ENCODE results near the gene CEP135.
"Not testable (repeated sequence)": the region's sequence is repeated elsewhere in the genome, so short reads cannot be mapped to it uniquely, and the experiment has no call there.

CEP135 gene

DNA sequence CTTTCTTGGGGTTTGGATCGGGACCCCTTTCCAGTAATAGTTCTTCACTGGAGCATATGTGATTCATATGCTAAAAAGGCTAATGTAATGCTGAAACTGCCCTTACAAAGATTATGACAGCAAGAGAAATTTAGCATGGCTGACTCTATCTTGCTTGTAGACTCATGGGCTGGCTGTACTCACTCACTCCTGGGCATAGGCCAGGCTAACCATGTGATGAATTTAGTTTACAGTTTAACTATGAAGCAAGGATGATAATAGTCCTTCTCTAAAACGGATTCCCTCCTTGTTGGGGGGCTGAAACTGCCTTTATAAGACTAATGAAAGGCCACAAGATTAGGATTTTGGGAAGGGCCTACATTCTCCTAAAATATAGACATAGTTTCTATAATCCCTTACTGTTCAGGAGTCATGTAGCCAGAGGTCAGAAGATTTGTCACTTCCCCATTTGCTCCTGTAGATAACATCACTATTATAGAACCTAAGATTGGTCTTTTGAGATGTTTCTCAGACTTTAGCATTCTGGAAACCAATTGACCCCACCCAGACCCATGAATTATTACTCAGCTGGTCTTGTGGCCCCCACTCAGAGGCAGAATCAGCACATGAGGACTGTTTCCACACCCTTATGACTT, 20.8 kb upstream of the CEP135 start:
- no peak overlapping the region for H3K4me3 ChIP-seq (ENCODE audit: low read depth, low read length)
- in situ Hi-C loops (cut with HindIII; ENCODE audit: low sequenced_read_pairs): no loop called here
- no peak for DNase-seq (ENCODE audit: low read depth, low spot score)
- no peak for TF ChIP-seq CTCF (IDR thresholded peaks at IDR 0.05; ENCODE audit: low read depth, low read length)

GRCh38 chr4:55928846-55929245, 19.9 kb upstream of the CEP135 start:
- no peak for DNase-seq (ENCODE audit: low read depth, low spot score)
- H3K4me3 ChIP-seq (ENCODE audit: low read depth, low read length): no peak overlapping the region
- no peak for TF ChIP-seq CTCF (IDR thresholded peaks at IDR 0.05; ENCODE audit: low read depth, low read length)
- in situ Hi-C loops (cut with HindIII; ENCODE audit: low sequenced_read_pairs): no loop called here

DNA sequence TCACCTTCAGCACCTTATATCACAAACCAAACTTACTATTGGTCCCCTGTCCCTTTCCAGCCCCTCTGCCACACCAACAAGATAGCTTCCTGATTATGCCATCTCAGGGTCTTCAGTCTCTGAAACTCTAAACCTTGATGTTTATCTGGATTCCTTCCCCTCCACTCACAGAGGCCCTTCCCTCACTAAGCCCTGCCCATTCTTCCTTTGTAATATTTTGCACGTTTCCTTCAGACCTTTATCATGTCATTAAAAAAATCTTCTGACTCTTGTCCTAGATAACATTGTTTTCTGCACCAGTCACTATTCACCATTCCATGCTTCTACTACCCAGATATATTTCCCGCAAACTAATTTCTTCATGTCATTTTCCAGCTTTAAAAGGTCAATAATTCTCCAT, 17.7 kb upstream of the CEP135 start:
- H3K4me3 ChIP-seq (ENCODE audit: low read depth, low read length): no peak overlapping the region
- DNase-seq (ENCODE audit: low read depth, low spot score): no peak
- in situ Hi-C loops (cut with HindIII; ENCODE audit: low sequenced_read_pairs): no loop called here
- TF ChIP-seq CTCF (IDR thresholded peaks at IDR 0.05; ENCODE audit: low read depth, low read length): no peak

DNA sequence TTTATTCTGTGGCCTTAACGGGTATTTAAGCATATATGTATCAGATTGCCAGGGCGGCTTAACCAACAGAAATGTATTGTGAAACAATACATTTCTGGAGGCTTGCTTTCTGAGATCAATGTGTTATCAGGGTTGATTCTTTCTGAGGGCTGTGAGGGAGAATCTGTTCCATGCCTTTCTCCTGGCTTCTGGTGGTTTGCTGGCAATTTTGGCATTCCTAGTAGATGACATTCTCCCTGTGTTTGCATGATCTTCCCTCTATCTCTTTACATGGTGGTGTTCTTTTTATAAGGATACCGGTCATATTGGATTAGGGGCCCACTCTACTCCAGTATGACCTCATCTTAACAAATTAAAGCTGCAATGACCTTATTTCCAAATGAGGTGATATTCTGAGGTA, 16.9 kb upstream of the CEP135 start:
- DNase-seq (ENCODE audit: low read depth, low spot score): no peak
- in situ Hi-C loops (cut with HindIII; ENCODE audit: low sequenced_read_pairs): no loop called here
- TF ChIP-seq CTCF (IDR thresholded peaks at IDR 0.05; ENCODE audit: low read depth, low read length): no peak
- no peak overlapping the region for H3K4me3 ChIP-seq (ENCODE audit: low read depth, low read length)

DNA sequence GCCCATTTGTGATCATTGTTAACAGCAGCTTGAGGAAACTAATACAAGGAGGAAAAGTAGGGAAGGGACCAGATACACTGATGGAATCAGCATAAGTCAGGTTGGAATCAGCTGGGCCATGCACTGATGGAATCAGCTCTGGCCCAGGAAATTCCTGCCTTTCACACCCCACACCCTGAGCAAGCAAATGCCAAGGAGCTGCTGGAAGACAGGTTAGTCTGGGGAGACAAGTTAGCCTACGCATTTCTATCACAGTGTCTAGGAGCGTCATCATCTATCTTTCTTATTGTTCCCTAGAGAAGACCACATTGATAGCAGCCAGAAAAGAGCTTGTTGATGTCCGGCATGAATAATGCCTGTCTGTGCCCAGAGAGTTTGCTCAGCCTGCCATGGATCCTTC, 16.2 kb upstream of the CEP135 start:
- H3K4me3 ChIP-seq (ENCODE audit: low read depth, low read length): no peak overlapping the region
- no peak for TF ChIP-seq CTCF (IDR thresholded peaks at IDR 0.05; ENCODE audit: low read depth, low read length)
- in situ Hi-C loops (cut with HindIII; ENCODE audit: low sequenced_read_pairs): no loop called here
- DNase-seq (ENCODE audit: low read depth, low spot score): no peak

DNA sequence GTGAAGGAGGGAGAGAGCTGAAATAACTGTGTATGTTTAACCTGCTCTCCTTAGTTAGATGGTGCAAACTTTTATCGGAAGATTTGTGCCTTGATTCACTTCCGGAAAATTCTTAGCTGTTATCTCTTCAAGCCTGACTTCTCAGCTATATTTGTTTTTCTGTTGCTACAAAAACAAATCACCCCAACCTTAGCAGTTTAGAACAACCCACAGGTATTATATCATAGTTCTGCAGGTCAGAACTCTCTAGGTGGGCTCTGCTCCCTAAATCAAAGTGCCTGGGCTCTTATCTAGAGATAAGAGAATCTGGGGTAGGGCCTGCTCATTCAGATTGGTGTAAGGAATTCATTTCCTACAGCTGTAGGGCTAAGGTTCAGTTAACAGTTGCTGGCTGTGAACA, 15.1 kb upstream of the CEP135 start:
- no peak for DNase-seq (ENCODE audit: low read depth, low spot score)
- H3K4me3 ChIP-seq (ENCODE audit: low read depth, low read length): no peak overlapping the region
- no peak for TF ChIP-seq CTCF (IDR thresholded peaks at IDR 0.05; ENCODE audit: low read depth, low read length)
- in situ Hi-C loops (cut with HindIII; ENCODE audit: low sequenced_read_pairs): no loop called here

DNA sequence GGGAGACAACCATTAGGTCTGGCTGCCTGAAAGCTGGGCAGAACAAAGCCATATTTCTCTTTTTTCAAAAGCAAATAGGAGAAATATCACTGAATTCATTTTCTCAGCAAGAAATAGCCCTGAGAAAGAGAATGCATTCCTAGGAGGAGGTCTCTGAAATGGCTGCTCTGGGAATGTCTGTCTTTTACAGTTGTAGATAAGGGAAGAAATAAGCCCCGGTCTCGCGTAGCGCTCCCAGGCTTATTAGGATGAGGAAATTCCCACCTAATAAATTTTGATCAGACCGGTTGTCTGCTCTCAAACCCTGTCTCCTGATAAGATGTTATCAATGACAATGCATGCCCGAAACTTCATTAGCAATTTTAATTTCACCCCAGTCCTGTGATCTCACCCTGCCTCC, 12.8 kb upstream of the CEP135 start:
- H3K4me3 ChIP-seq (ENCODE audit: low read depth, low read length); in situ Hi-C loops (cut with HindIII; ENCODE audit: low sequenced_read_pairs); DNase-seq (ENCODE audit: low read depth, low spot score): not testable (repeated sequence)

Measured in astrocyte of the spinal cord (primary cell).